ENCODE data around the gene TIMP4. TPM values are rescaled to one million over a fixed set of nuclear protein-coding genes. Genes with fewer than 3 reads are reported as not detected.

The TIMP4 gene
- total and polyA plus RNA-seq, 4 donors: 0.36 to 1.7 (median 0.76) TPM

GRCh38 chr3:12198301-12198700 lies 39.6 kb upstream of the TIMP4 start (continued):
- TF ChIP-seq FOXA2 (IDR thresholded peaks at IDR 0.05) (no peak), HNF4G (IDR thresholded peaks at IDR 0.05) (no peak)

GRCh38 chr3:12197475-12197874 lies 38.8 kb upstream of the TIMP4 start:
- no peaks in the 10 kb centered on the region for H3K27me3 ChIP-seq (ENCODE audit: control insufficient read depth in 4 of 4, insufficient read depth in 4 of 4, low read length in 3 of 4)
- no peaks in the 10 kb centered on the region for H3K36me3 ChIP-seq (ENCODE audit: control insufficient read depth in 4 of 4, insufficient read depth in 3 of 4, low read depth in 1 of 4, low read length in 3 of 4)
- no peak for DNase-seq (ENCODE audit: low spot score)
- H3K4me1 ChIP-seq (ENCODE audit: control insufficient read depth in 4 of 4, insufficient read depth in 4 of 4, low read length in 3 of 4): peaks cover 0 to 2% (median 0%) of the 10 kb centered on the region in 4 donors
- H3K9ac ChIP-seq (ENCODE audit: low read depth in 1 of 2, low read length in 2 of 2): no peak overlapping the region
- H3K9me3 ChIP-seq (ENCODE audit: control insufficient read depth in 4 of 4, low read length in 3 of 4): peaks cover 0 to 3% (median 1%) of the 10 kb centered on the region in 4 donors
- no peak overlapping the region for H3K27ac ChIP-seq (ENCODE audit: low read depth in 1 of 2, low read length in 2 of 2)
- TF ChIP-seq HNF4G (IDR thresholded peaks at IDR 0.05) (no peak), YY1 (IDR thresholded peaks at IDR 0.05) (no peak), NR2F2 (IDR thresholded peaks at IDR 0.05) (no peak), SP1 (IDR thresholded peaks at IDR 0.05) (no peak), EGR1 (IDR thresholded peaks at IDR 0.05; ENCODE audit: low read depth in 2 of 2) (no peak), FOXA2 (IDR thresholded peaks at IDR 0.05) (no peak), ATF3 (IDR thresholded peaks at IDR 0.05) (no peak), REST (IDR thresholded peaks at IDR 0.05) (no peak), ZBTB33 (IDR thresholded peaks at IDR 0.05) (no peak), RAD21 (IDR thresholded peaks at IDR 0.05) (no peak), TAF1 (conservative IDR thresholded peaks at IDR 0.05) (no peak), MAX (IDR thresholded peaks at IDR 0.05) (no peak), CTCF (IDR thresholded peaks at IDR 0.05; ENCODE audit: low read depth, low read length, missing input control) (no peak), RXRA (IDR thresholded peaks at IDR 0.05) (no peak), FOXA1 (IDR thresholded peaks at IDR 0.05) (no peak), GABPA (IDR thresholded peaks at IDR 0.05 in 1 of 2, conservative IDR thresholded peaks at IDR 0.05 in 1 of 2) (no peak), HNF4A (conservative IDR thresholded peaks at IDR 0.05) (no peak), JUND (IDR thresholded peaks at IDR 0.05) (no peak)
- H3K4me3 ChIP-seq (ENCODE audit: low read depth in 1 of 3, low read length in 3 of 3): no peak overlapping the region

Data from liver (tissue), 9 donors.